HG02884 (cell line): ENCODE measurements around the gene MAGI2.
"Not testable (repeated sequence)": the region's sequence is repeated elsewhere in the genome, so short reads cannot be mapped to it uniquely, and the experiment has no call there.

Experiments
- ATAC-seq: cut with Tn5 transposase; IDR thresholded peaks from one replicate; pipeline ENCODE4 v1.9.1; 2021; ENCODE audit warnings: mild to moderate bottlenecking, moderate library complexity; ENCODE audit not compliant: unreplicated experiment

The MAGI2 gene

DNA sequence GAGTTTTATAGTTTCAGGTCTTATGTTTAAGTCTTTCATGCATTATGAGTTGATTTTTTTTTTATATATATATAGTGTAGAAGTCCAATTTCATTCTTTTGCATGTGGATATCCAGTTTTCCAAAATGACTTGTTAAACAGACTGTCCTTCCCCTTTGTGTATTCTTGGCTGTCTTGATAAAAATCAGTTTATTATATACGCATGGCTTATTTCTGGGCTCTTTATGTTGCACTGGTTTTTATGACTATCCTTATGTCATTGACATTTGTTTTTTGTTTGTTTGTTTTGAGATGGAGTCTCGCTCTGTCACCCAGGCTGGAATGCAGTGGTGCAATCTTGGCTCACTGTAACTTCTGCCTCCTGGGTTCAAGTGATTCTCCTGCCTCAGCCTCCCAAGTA, 485.9 kb downstream of the MAGI2 start:
- not testable (repeated sequence) for ATAC-seq

- no peak for ATAC-seq
Observed at GRCh38 chr7:78967046-78967445, 486.4 kb downstream of the MAGI2 start.

GRCh38 chr7:78959477-78959876, 494.0 kb downstream of the MAGI2 start:
- no peak for ATAC-seq

- no peak for ATAC-seq
Observed at GRCh38 chr7:78955329-78955728, 498.1 kb downstream of the MAGI2 start.

GRCh38 chr7:78953726-78954363, 499.6 kb downstream of the MAGI2 start:
- no peak for ATAC-seq

- ATAC-seq: no peak
Observed at GRCh38 chr7:78953090-78953489, 500.4 kb downstream of the MAGI2 start.

DNA sequence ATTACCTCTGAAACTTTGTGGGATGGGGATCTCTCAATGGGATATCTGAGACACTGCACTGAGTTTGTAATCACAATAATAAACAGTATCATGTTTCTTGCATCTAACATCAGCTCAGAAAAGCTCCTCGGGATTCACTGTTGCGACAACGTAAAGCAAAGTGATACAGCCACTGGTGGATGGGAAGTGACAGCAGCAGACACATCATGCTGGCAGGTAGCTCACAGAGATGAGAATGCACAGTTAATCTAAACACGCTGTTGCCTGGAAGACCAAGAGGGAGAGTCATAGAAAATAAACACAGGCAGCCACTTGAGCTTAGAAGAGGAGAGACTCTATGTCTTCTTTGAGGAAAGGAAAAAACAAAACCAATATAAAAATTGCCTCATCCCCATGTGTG, 513.8 kb downstream of the MAGI2 start:
- no peak for ATAC-seq

DNA sequence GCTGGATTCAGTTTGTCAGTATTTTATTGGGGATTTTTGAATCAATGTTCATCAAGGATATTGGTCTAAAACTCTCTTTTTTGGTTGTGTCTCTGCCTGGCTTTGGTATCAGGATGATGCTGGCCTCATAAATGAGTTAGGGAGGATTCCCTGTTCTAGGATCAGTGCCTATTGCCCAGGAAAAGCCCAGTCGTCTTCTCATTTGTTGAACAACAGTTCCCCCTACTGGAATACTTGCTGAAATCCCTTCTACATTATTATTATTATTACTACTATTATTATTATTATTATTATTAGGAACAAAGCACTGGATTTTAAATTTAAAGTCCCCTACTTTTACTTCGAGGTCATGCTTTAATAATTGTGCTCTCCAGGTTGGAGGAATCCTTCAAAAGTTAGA, 528.9 kb downstream of the MAGI2 start:
- no peak for ATAC-seq

GRCh38 chr7:78912781-78913180, 540.7 kb downstream of the MAGI2 start:
- ATAC-seq: no peak

DNA sequence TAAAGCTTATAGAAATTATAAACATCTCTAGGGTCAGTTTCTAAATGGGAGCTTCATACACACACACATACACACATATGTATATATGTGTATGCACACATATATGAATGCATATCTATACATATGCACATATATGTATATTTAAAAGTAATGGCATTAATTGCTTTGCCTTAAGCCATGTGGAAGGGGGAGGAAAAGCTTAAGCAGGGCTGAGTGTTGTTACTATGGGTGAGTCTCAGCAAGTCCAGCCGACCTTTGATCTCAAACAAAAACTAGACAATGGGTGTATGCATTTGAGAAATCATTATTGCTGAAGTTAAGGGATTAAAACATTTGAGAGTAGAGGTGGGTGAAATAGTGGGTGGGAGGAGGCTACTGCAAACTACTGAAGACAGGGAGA, 546.7 kb downstream of the MAGI2 start:
- ATAC-seq: no peak

GRCh38 chr7:78905436-78905835, 548.0 kb downstream of the MAGI2 start:
- ATAC-seq: no peak

DNA sequence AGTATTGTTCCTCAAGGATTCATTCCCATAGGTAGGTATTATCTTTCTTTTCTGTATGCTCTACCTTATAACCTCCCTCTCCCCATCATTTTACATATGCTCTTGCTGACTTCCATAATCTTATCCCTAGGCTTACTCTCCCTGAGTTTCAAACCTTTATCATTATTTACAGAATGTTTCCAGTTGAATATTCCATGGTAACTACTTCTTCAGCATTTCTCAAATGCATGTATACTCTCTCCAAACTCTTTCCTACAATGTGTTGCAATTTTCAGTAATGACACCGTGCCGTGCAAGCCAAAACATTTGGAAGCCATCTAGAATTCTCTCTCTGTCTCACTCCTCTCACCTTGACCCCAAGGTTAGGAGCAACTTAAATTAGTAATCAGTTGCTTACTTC, 548.5 kb downstream of the MAGI2 start:
- no peak for ATAC-seq

GRCh38 chr7:78901566-78901965, 551.9 kb downstream of the MAGI2 start:
- ATAC-seq: no peak

DNA sequence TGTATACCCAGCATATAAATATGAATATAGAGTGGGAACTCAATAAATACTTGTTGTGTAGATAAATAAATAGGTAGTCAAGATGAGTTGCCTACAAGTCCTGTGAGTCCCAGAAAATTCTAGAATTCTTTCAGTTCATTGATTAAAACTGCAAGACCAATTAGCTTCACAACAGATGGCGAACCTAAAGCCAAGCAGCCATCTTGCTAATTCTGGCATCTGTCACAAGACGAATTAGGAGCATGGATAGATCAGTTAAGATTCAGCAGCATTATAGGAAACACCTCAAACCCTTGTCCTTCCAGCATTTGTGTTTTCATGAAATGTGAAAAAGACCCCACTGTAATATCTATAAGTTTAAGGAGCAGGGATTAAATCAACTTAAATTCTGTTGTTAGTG, 552.7 kb downstream of the MAGI2 start:
- ATAC-seq: no peak

- no peak for ATAC-seq
Observed at GRCh38 chr7:78895393-78895792, 558.1 kb downstream of the MAGI2 start.

- ATAC-seq: no peak
Observed at GRCh38 chr7:78879206-78879605, 574.3 kb downstream of the MAGI2 start.

GRCh38 chr7:78873117-78873516, 580.4 kb downstream of the MAGI2 start:
- no peak for ATAC-seq

DNA sequence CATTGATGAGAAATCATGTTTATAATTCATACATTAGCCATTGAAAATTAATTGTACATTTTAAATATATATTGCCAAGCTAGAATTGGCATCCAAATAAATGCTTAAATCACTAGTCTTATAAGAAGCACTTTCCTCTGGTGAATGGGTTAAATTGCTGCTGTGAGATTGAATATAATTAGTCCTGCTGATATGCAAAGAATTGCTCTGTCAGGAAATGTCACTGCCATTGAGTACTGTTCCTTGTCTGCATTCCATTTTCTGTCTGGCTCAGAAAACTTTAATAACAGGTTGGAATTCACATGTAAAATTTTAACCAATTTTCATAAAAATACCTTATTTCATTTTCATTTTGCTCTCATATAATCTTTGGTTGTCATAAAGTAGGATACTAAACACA, 589.1 kb downstream of the MAGI2 start:
- ATAC-seq: no peak

DNA sequence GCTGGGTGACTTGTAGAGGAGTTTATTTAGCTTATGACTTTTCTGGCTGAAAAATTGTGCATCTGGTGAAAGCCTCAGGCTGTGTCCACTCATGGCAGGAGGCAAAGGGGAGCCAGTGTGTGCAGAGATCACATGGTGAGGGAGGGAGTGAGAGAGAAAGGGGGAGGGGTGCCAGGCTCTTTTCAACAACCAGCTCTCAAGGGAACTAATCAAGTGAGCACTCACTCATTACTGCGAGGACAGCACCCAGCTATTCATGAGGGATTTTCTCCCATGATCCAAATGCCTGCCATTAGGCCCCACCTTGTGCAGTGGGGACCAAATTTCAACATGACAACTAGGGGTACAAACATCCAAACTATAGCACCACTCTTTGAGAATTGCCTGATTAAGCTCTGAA, 590.2 kb downstream of the MAGI2 start:
- no peak for ATAC-seq

DNA sequence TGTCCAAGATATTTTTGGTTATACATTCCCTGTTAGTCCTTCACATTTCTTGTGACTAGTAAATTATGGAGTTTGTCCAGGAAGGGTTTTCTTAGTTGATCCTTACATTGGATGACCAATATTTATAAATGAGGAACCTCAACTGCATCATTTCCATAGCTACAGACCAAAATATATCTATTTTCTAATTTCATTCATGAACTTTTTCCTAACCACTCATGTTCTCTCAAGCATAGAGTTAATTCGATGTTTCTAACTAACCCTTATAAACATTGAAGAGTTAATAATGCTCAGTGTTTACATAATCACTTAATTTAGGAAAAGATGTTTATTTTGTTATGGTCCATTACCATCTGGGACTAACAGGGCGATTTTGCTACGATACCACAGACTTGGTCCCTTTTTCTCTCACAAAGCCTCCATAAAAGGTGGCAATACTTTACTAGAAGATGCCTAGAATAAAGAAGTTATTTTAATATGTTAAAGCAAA, 591.0 kb downstream of the MAGI2 start:
- no peak for ATAC-seq

DNA sequence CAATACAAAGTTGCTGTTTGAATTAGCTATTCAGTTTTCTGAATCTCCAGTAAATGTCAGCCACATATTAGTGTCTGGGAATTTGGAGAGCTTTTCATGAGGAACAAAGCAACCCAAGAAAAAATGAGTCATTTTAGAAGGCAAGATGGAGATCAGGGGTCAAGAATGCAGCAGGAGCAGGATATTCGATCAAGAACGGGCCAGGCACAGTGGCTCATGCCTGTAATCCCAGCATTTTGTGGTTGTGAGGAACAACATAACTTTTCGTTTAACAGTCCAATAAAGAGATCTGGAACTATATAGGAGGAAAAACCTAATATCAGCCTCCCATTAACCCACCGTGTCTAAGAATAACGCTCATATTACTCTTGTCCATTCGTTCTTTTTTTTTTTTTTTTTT, 600.5 kb downstream of the MAGI2 start:
- no peak for ATAC-seq

GRCh38 chr7:78850093-78850740, 603.2 kb downstream of the MAGI2 start:
- no peak for ATAC-seq

DNA sequence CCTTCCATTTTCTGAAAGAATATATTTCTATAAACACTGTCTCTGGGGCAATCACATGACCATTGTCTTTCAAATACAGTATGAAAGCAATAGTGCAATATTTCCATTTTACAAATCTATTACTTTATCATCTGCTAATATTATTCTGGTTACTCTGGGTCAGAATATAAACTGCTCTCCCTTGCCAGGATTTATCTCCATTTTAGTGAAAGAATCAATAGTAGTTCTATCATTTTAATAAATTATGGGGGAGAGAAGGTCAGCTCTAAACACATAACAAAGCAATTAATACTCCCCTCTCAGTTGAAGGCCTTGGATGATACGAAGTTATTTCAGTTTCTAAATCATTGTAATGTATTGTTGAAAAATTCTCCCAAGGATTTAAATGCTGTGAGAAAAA, 608.3 kb downstream of the MAGI2 start:
- no peak for ATAC-seq
